Measurements from ENCODE around the gene GLP2R. TPM values are rescaled to one million over a fixed set of nuclear protein-coding genes. Genes with fewer than 3 reads are reported as not detected.
"Not testable (repeated sequence)": the region's sequence is repeated elsewhere in the genome, so short reads cannot be mapped to it uniquely, and the experiment has no call there.

The GLP2R gene
- total RNA-seq, result 0.24 TPM
- long read RNA-seq, partial matches to known transcripts, result 1 of 1 reads
- long read RNA-seq, other reads (novel, unspliced or antisense), result 0 of 1 reads

GRCh38 chr17:9825641-9826150 is at the start of gene GLP2R:
Gene GLP2R, plus strand, starts transcription at chr17:9825924. Its CDS starts 140 bp downstream, at chr17:9826064.
- intact Hi-C loops (cut with DNase I), result no loop called here
- ATAC-seq (no peak), DNase-seq (ENCODE audit: missing footprints) (no peak)

- intact Hi-C loops (cut with DNase I), result no loop called here
- ATAC-seq (no peak), DNase-seq (ENCODE audit: missing footprints) (no peak)
These were observed 48.8 kb upstream of the GLP2R start for GRCh38 chr17:9776911-9777310.

GRCh38 chr17:9780552-9780951 is 45.2 kb upstream of the GLP2R start:
- intact Hi-C loops (cut with DNase I), result no loop called here
- ATAC-seq (no peak), DNase-seq (ENCODE audit: missing footprints) (no peak)

GRCh38 chr17:9783050-9783449 is 42.7 kb upstream of the GLP2R start:
- ATAC-seq, result no peak
- DNase-seq (ENCODE audit: missing footprints), result no peak
- intact Hi-C loops (cut with DNase I), result no loop called here

- ATAC-seq; intact Hi-C loops (cut with DNase I): not testable (repeated sequence)
These were observed 42.3 kb upstream of the GLP2R start for GRCh38 chr17:9783465-9783864.

DNA sequence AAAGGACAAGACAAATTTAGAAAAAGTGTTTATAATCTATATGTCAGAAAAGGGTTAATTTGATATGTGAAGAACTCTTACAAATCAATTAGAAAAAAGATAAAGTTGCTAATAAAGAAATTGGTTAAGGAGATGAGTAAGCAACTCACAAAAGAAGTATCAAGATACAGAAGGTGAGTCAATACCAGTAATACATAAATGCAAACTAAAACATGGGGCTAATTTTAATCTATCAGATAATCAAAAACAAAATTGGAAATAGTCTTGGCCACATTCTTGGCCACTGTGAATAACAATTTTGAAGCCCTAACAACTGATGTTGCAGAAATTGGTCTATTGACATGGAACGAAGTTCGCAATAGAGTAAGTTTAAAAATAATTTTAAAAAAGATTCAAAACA is 41.2 kb upstream of the GLP2R start:
- ATAC-seq, result no peak
- intact Hi-C loops (cut with DNase I), result no loop called here
- no peak for DNase-seq (ENCODE audit: missing footprints)

More at GRCh38 chr17:9783465-9783864, 42.3 kb upstream of the GLP2R start:
- DNase-seq (ENCODE audit: missing footprints), result not testable (repeated sequence)

GRCh38 chr17:9788601-9789000 is 37.1 kb upstream of the GLP2R start:
- DNase-seq (ENCODE audit: missing footprints) (no peak), ATAC-seq (no peak)
- intact Hi-C loops (cut with DNase I), result no loop called here

GRCh38 chr17:9790316-9790715 is 35.4 kb upstream of the GLP2R start:
- DNase-seq (ENCODE audit: missing footprints), result no peak
- ATAC-seq, result no peak
- intact Hi-C loops (cut with DNase I), result loop anchor here (5.0 kb wide), 1 partner anchor 102 kb away; no protein-coding TSS in a partner anchor

DNA sequence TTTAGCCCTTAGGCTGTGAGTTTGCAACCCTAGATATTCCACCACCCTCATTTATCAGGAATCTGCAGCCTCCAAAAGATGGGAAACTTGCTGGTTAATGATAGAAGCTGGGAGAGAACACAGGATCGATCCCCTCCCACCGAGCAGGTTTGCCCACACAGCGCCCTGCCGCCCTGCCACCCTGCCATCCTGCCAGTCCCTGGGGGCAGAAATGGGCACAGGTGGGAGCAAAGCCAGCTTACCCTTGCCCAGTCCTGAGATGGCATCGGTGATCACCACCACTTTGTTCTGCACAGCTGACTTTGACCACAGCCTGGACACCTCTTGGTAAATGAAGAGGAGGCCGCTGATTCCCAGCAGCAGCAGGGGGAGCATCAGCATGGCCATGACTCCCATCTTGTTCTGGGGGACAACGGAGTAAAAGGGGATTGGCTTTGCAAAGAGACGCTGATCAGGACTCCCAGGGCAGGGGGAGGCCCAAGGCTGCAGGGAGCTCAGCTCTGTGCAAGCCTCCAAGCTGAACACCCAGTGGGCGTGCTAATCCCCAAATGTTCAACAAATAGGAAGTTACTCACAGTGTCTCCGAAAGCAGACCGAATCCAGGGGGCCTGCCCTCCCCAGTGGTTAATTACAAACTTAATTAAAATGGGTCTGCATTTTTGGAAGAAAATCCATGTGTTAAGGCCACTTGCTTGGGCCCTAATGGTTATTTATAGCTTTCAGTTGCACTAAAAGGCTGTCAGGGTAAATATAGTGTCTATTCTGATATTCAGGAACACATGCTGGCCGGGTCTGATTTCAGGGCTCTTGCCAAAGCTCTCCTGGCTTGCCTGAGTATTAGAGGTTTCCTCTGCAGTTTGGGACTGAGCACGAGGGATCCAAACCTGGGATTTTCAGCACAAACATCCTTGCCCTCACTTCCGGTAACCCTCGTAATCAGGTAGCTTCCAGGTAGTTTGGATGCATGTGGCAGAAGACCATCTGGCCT is 34.5 kb upstream of the GLP2R start, which contains the start of gene DHRS7C:
Gene DHRS7C (minus strand): TSS at position 704 of the 988 bp plus-strand sequence. CDS start 308 bp downstream, at position 396.
- peak; percentile 88 for ATAC-seq
- no peak for DNase-seq (ENCODE audit: missing footprints)
- intact Hi-C loops (cut with DNase I), result loop anchor here (5.0 kb wide), 1 partner anchor 101 kb away; no protein-coding TSS in a partner anchor

DNA sequence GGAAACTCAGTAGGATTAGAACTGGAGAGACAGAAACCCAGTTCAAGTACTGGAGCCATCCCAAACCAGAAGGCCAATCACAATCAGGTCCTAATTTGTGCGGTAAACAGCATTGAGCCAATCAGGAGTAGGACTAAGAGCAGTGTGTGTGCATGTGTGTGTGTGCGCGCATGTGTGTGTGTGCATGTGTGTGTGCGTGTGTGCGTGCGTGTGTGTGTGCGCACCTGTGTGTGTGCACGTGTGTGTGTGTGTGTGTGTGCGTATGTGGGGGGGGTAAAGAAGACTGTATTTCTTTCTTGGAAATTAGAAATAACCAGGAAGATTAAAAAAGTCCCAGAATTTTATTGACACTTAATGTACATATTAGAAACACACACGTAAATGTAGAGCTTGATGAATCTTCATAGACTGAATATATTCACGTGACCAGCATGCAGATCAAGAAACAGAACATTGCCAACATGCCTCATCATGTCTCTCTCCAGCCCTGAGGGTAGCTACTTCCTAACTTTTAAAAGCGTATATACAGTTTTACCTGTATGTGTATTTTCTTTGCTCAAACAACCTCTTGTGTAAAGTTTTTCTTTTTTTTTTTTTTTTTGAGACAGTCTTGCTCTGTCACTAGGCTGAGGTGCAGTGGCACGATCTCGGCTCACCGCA is 33.4 kb upstream of the GLP2R start:
- intact Hi-C loops (cut with DNase I), result loop anchor here (5.0 kb wide), 1 partner anchor 100 kb away; no protein-coding TSS in a partner anchor

DNA sequence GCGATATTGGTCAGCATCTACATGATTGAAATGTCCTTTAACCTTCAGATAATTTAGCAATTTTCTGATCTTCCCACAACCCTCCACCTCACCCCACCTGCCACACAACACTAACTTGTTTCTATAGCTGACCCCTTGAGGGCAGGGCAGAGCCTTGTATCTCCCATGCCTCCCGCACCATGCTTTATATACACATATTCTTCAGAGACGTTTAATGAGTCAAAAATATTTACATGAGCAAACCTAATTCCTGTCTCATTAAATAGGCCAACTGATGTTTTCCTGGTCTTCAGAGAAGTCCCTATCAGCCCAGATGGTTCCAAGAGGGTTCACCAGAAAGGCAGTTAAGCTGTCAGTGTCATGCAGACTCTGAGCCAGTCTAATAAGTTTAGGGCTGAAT is 27.7 kb upstream of the GLP2R start:
- DNase-seq (ENCODE audit: missing footprints) (no peak), ATAC-seq (no peak)
- intact Hi-C loops (cut with DNase I), result no loop called here

More for the DNA sequence above, 33.4 kb upstream of the GLP2R start:
- ATAC-seq (no peak), DNase-seq (ENCODE audit: missing footprints) (no peak)

DNA sequence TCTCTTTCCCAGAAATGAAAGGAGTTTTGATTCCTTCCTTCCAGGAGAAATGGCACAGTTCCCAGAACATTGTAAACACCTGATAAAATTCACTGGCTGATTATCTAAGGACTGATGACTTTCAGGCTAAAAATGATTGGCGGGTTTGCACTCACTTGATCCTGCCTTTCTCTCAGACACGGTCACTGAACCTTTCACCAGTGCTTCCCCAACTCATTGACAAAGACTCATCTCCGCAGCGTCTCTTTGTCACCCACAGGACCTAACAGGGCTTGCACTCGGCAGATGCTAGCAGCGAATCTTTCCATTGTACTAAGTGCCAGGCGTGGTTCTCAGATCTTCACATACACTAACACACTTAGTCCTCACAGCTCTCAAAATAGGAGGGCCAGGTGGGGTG is 27.0 kb upstream of the GLP2R start:
- intact Hi-C loops (cut with DNase I), result no loop called here
- DNase-seq (ENCODE audit: missing footprints) (no peak), ATAC-seq (peak; percentile 21)

- DNase-seq (ENCODE audit: missing footprints) (no peak), ATAC-seq (no peak)
- intact Hi-C loops (cut with DNase I), result no loop called here
These were observed 24.2 kb upstream of the GLP2R start for GRCh38 chr17:9801505-9801904.

- DNase-seq (ENCODE audit: missing footprints) (no peak), ATAC-seq (peak; percentile 67)
- intact Hi-C loops (cut with DNase I), result no loop called here
These were observed 23.4 kb upstream of the GLP2R start for GRCh38 chr17:9802294-9802693.

- intact Hi-C loops (cut with DNase I), result no loop called here
- ATAC-seq, result no peak
- DNase-seq (ENCODE audit: missing footprints), result no peak
These were observed 23.0 kb upstream of the GLP2R start for GRCh38 chr17:9802697-9803096.

GRCh38 chr17:9805769-9806168 is 20.0 kb upstream of the GLP2R start:
- DNase-seq (ENCODE audit: missing footprints) (no peak), ATAC-seq (no peak)
- intact Hi-C loops (cut with DNase I), result no loop called here

DNA sequence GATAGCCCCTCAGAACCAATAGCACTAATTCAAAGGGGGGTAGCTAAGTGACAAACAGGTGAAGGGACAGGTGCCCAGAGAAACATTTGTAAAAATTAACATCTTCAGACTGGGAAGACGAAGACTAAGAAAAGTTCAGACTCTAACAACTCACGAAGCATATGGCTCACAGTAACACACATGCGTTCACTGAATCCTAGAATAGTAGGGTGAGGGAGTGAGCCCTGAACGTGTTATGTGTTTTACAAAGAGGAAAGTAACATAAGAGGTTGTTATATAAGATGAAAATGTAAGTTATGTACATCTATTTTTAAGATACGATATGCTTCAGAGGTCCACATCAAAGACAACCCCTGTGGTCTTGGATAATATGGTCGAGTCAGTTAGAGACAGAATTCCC is 19.0 kb upstream of the GLP2R start:
- intact Hi-C loops (cut with DNase I), result no loop called here
- no peak for ATAC-seq
- no peak for DNase-seq (ENCODE audit: missing footprints)

- intact Hi-C loops (cut with DNase I), result no loop called here
- no peak for ATAC-seq
- no peak for DNase-seq (ENCODE audit: missing footprints)
These were observed 16.3 kb upstream of the GLP2R start for GRCh38 chr17:9809409-9809808.

Measured in Right ventricle myocardium inferior (tissue), 1 donor.